K562 (cell line): ENCODE data around the gene ZBTB14. TPM values are rescaled to one million over a fixed set of nuclear protein-coding genes. Genes with fewer than 3 reads are reported as not detected.

ENCODE experiments used
- ARID2 ChIP-seq: fragments of 450-650 bp; IDR thresholded peaks from 2 replicates; pipeline ENCODE4 v1.6.1; 2017; ENCODE audit warnings: antibody characterized with exemption, mild to moderate bottlenecking
- ARID4B ChIP-seq: sonication (generic); formaldehyde crosslinking; IDR thresholded peaks from 2 replicates; pipeline ENCODE4 v1.8.0; 2022; ENCODE audit warnings: mild to moderate bottlenecking, missing genetic modification reagents
- ASH1L ChIP-seq: fragments of 450-650 bp; IDR thresholded peaks from 2 replicates; pipeline ENCODE4 v1.6.1; 2018; ENCODE audit warnings: borderline replicate concordance, mild to moderate bottlenecking, low read depth; ENCODE audit not compliant: partially characterized antibody
- CBX8 ChIP-seq: fragments of 200-600 bp; sonication (generic); IDR thresholded peaks from 2 replicates; pipeline ENCODE4 v1.6.1; 2012; ENCODE audit warnings: borderline replicate concordance, mixed run types, low read depth, mild to moderate bottlenecking, moderate library complexity, mixed read lengths, low read length, control low read depth, inconsistent platforms; ENCODE audit not compliant: poor library complexity, severe bottlenecking; ENCODE audit errors: extremely low read depth
- ELF4 ChIP-seq: fragments of 450-650 bp; formaldehyde crosslinking; IDR thresholded peaks from 2 replicates; pipeline ENCODE4 v1.4.0; 2022; ENCODE audit warnings: missing genetic modification characterization
- FOS ChIP-seq: IDR thresholded peaks from 3 replicates; pipeline ENCODE4 v1.6.1; 2011; ENCODE audit not compliant: insufficient read length; ENCODE audit errors: extremely low read depth
- HOXB6 ChIP-seq: fragments of 250-450 bp; sonication (Bioruptor Pico); IDR thresholded peaks from 2 replicates; pipeline ENCODE4 v1.5.1; 2022; ENCODE audit warnings: mild to moderate bottlenecking, borderline replicate concordance
- ILF3 ChIP-seq: fragments of 450-650 bp; IDR thresholded peaks from 2 replicates; pipeline ENCODE4 v1.6.1; 2018; ENCODE audit warnings: antibody characterized with exemption, mild to moderate bottlenecking, moderate library complexity, borderline replicate concordance
- ILK ChIP-seq: fragments of 450-650 bp; IDR thresholded peaks from 2 replicates; pipeline ENCODE4 v1.6.1; 2016; ENCODE audit warnings: missing genetic modification characterization, low read depth, mild to moderate bottlenecking, missing compliant biosample characterization, moderate library complexity, borderline replicate concordance
- KAT2B ChIP-seq: IDR thresholded peaks from one replicate; pipeline ENCODE4 v1.6.1; 2012; ENCODE audit warnings: low read depth, mild to moderate bottlenecking, control low read depth, inconsistent platforms, low read length, moderate library complexity
- NFRKB ChIP-seq: fragments of 450-650 bp; IDR thresholded peaks from 2 replicates; pipeline ENCODE4 v1.6.1; 2016; ENCODE audit warnings: low read depth
- NKRF ChIP-seq: fragments of 450-650 bp; IDR thresholded peaks from 2 replicates; pipeline ENCODE4 v1.6.1; 2016; ENCODE audit warnings: borderline replicate concordance
- POU5F1 ChIP-seq: fragments of 150-350 bp; IDR thresholded peaks from 2 replicates; pipeline ENCODE4 v1.6.1; 2014; ENCODE audit warnings: borderline replicate concordance, low read length, low read depth, mild to moderate bottlenecking; ENCODE audit not compliant: partially characterized antibody
- RBFOX2 ChIP-seq: fragments of 200-400 bp; formaldehyde crosslinking; IDR thresholded peaks from 2 replicates; pipeline ENCODE4 v1.6.1; 2017; ENCODE audit warnings: low read depth, mild to moderate bottlenecking, low read length, moderate library complexity
- SMARCE1 ChIP-seq: fragments of 450-650 bp; IDR thresholded peaks from 2 replicates; pipeline ENCODE4 v1.7.1; 2016; ENCODE audit warnings: mild to moderate bottlenecking
- YBX1 ChIP-seq: fragments of 450-650 bp; IDR thresholded peaks from 2 replicates; pipeline ENCODE4 v1.7.1; 2016; ENCODE audit warnings: mild to moderate bottlenecking
- ZBED1 ChIP-seq: IDR thresholded peaks from 2 replicates; pipeline ENCODE4 v1.6.1; 2014
- ZC3H11A ChIP-seq: IDR thresholded peaks from 2 replicates; pipeline ENCODE4 v1.6.1; 2012; ENCODE audit warnings: low read depth, low read length, improper control_type of control experiment
- ZNF143 ChIP-seq: sonication (generic); formaldehyde crosslinking; IDR thresholded peaks from 2 replicates; pipeline ENCODE4 v1.9.0; 2022; ENCODE audit warnings: mild to moderate bottlenecking, missing genetic modification reagents
- ZNF274 ChIP-seq: IDR thresholded peaks from 2 replicates; pipeline ENCODE4 v1.6.1; 2011; ENCODE audit warnings: low read depth, mild to moderate bottlenecking, low read length, moderate library complexity, borderline replicate concordance
- ZNF76 ChIP-seq: fragments of 250-450 bp; sonication (Bioruptor Pico); IDR thresholded peaks from 2 replicates; pipeline ENCODE4 v1.4.0; 2020; ENCODE audit warnings: mild to moderate bottlenecking, moderate library complexity, borderline replicate concordance
- polyA plus RNA-seq, 8 experiments: library from polyadenylated mRNA; depleted of rRNA in 4 of 8; stranded (reverse) in 5 of 8; unstranded in 3 of 8; fragments of >200 nt; fragmentation: Nextera tagmentation in 2 of 8; fragmentation: Illumina TruSeq in 1 of 8; extraction: Ambion mirVana in 2 of 8; extraction: Trizol in 1 of 8; gene quantifications; 2 replicates each; pipeline versions ENCODE4 v1.2.1 to v1.2.3, GENCODE V29; 2011 to 2014; ENCODE audit warnings: inconsistent platforms in 1 of 8, missing spikeins in 1 of 8
- total RNA-seq, 7 experiments: library from RNA; depleted of rRNA in 6 of 7; stranded (reverse); fragments of >200 nt in 6 of 7; fragmentation: Illumina TruSeq in 2 of 7; extraction: Trizol in 2 of 7; gene quantifications; 2 replicates each; pipeline versions ENCODE4 v1.2.1 to v1.2.3, GENCODE V29; 2011 to 2021; ENCODE audit warnings: low replicate concordance in 1 of 7

Gene ZBTB14
- total and polyA plus RNA-seq, 9 of the 15 experiments (the other 6 are each of a cell fraction or from before 2014, with no cell fraction given), result 2.8 to 12.6 (median 9.0) TPM

- no peak for TF ChIP-seq SMARCE1
- peak; percentile 56; the same call in 1 of the 2 replicates for TF ChIP-seq RBFOX2
- no peak for TF ChIP-seq ARID2
- TF ChIP-seq YBX1, result no peak
- 0 out of 2 replicates have a peak, but pooled peaks have one; percentile 34 for TF ChIP-seq ZNF76 (CRISPR knock-in tag)
- no peak for TF ChIP-seq ILK (tag)
- TF ChIP-seq KAT2B, result no peak
- no peak for TF ChIP-seq ASH1L
- no peak for TF ChIP-seq ILF3
- TF ChIP-seq ELF4 (CRISPR knock-in tag), result no peak
- TF ChIP-seq ARID4B (CRISPR knock-in tag), result no peak
- no peak for TF ChIP-seq CBX8
- TF ChIP-seq NFRKB, result peak; percentile 65; the same call in 1 of the 2 replicates
- TF ChIP-seq ZNF143, result no peak
- TF ChIP-seq ZNF274, result no peak
- no peak for TF ChIP-seq HOXB6 (CRISPR knock-in tag)
- TF ChIP-seq FOS, result no peak
- TF ChIP-seq POU5F1, result no peak
- no peak for TF ChIP-seq ZBED1
- TF ChIP-seq ZC3H11A, result no peak
- no peak for TF ChIP-seq NKRF
Observed at GRCh38 chr18:5294457-5295230, 882 bp downstream of the ZBTB14 start (continued).
